ENCODE measurements around the gene RSPH6A.

DNA sequence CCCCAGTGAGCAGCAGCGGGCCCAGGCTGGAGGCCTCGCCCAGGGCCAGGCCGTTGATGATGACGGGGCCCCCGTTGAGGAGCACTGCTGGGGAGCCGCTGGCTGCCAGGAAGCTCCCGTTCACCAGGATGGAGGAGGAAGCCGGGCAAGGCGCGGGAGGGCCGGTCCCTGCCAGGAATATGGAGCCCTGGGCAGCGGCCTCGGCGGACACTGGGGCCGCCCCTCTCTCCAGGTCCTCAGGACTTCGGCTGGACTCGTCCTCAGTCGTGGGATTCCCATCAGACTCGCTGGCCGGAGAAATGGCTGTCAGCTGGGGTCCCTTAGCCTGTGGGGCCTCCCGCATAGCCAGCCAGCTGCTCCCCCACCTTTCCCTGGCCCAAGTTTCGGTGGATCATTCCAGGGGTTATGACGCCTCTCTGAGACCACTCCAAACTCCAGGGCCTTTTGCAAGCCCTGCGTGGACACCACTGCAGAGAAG, 48.2 kb downstream of the RSPH6A start:
- TF ChIP-seq, protein P1, sequence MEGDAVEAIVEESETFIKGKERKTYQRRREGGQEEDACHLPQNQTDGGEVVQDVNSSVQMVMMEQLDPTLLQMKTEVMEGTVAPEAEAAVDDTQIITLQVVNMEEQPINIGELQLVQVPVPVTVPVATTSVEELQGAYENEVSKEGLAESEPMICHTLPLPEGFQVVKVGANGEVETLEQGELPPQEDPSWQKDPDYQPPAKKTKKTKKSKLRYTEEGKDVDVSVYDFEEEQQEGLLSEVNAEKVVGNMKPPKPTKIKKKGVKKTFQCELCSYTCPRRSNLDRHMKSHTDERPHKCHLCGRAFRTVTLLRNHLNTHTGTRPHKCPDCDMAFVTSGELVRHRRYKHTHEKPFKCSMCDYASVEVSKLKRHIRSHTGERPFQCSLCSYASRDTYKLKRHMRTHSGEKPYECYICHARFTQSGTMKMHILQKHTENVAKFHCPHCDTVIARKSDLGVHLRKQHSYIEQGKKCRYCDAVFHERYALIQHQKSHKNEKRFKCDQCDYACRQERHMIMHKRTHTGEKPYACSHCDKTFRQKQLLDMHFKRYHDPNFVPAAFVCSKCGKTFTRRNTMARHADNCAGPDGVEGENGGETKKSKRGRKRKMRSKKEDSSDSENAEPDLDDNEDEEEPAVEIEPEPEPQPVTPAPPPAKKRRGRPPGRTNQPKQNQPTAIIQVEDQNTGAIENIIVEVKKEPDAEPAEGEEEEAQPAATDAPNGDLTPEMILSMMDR (IDR thresholded peaks at IDR 0.05; ENCODE audit: poor library complexity, severe bottlenecking), result no peak
- TF ChIP-seq RAD21 (conservative IDR thresholded peaks at IDR 0.05) (no peak), POLR2AphosphoS5 (IDR thresholded peaks at IDR 0.05) (no peak), TAF1 (IDR thresholded peaks at IDR 0.05; ENCODE audit: low read depth) (no peak), EZH2 (IDR thresholded peaks at IDR 0.05; ENCODE audit: borderline replicate concordance, insufficient read depth, low read length, poor library complexity, severe bottlenecking) (no peak), SMC3 (conservative IDR thresholded peaks at IDR 0.05; ENCODE audit: poor library complexity) (no peak)
